HepG2 (cell line): Measurements from ENCODE around the gene PRR29. TPM values are rescaled to one million over a fixed set of nuclear protein-coding genes. Genes with fewer than 3 reads are reported as not detected.

Experiments used
- BCL6 ChIP-seq: IDR thresholded peaks from 2 replicates; pipeline ENCODE4 v1.6.1; 2016; ENCODE audit warnings: missing genetic modification reagents, missing compliant biosample characterization
- DNMT3B ChIP-seq: conservative IDR thresholded peaks from 2 replicates; pipeline ENCODE4 v1.6.1; 2016; ENCODE audit warnings: missing biosample characterization, control low read depth
- EEA1 ChIP-seq: sonication (generic); formaldehyde crosslinking; IDR thresholded peaks from 2 replicates; pipeline ENCODE4 v1.5.1; 2020; ENCODE audit warnings: mild to moderate bottlenecking, missing genetic modification reagents, borderline replicate concordance
- FOSL2 ChIP-seq: sonication (generic); formaldehyde crosslinking; IDR thresholded peaks from 2 replicates; pipeline ENCODE4 v1.4.0; 2020; ENCODE audit warnings: missing genetic modification reagents
- FOXA3 ChIP-seq: IDR thresholded peaks from 2 replicates; pipeline ENCODE4 v1.6.1; 2016; ENCODE audit warnings: missing genetic modification reagents, missing compliant biosample characterization
- KDM1A ChIP-seq: IDR thresholded peaks from 2 replicates; pipeline ENCODE4 v1.6.1; 2016; ENCODE audit warnings: missing compliant biosample characterization
- NR2F6 ChIP-seq, 2 experiments: IDR thresholded peaks; 2 replicates each; pipeline ENCODE4 v1.6.1; 2016; ENCODE audit warnings: antibody characterized with exemption in 1 of 2, mild to moderate bottlenecking in 1 of 2
- RAD21 ChIP-seq: fragments of 450-650 bp; formaldehyde crosslinking; IDR thresholded peaks from 2 replicates; pipeline ENCODE4 v1.5.0; 2020; ENCODE audit warnings: mild to moderate bottlenecking
- RARA ChIP-seq: IDR thresholded peaks from 2 replicates; pipeline ENCODE4 v1.6.1; 2016; ENCODE audit warnings: missing genetic modification reagents, missing compliant biosample characterization
- RCOR2 ChIP-seq: IDR thresholded peaks from 2 replicates; pipeline ENCODE4 v1.6.1; 2016; ENCODE audit warnings: missing biosample characterization, missing genetic modification reagents
- SALL1 ChIP-seq: sonication (generic); formaldehyde crosslinking; IDR thresholded peaks from 2 replicates; pipeline ENCODE4 v1.8.0; 2022; ENCODE audit warnings: mild to moderate bottlenecking, missing genetic modification reagents
- SAP130 ChIP-seq: IDR thresholded peaks from 2 replicates; pipeline ENCODE4 v1.6.1; 2016; ENCODE audit warnings: low read depth
- SETDB1 ChIP-seq: sonication (generic); formaldehyde crosslinking; IDR thresholded peaks from 2 replicates; pipeline ENCODE4 v1.5.1; 2020; ENCODE audit warnings: missing genetic modification reagents, mild to moderate bottlenecking, borderline replicate concordance
- SOX5 ChIP-seq: IDR thresholded peaks from 2 replicates; pipeline ENCODE4 v1.6.1; 2016; ENCODE audit warnings: borderline replicate concordance
- SP2 ChIP-seq: sonication (generic); formaldehyde crosslinking; IDR thresholded peaks from 2 replicates; pipeline ENCODE4 v1.5.1; 2020; ENCODE audit warnings: mild to moderate bottlenecking, missing genetic modification reagents
- XRCC5 ChIP-seq: fragments of 200-400 bp; formaldehyde crosslinking; optimal IDR thresholded peaks from 2 replicates; pipeline ENCODE3; 2017; ENCODE audit warnings: mild to moderate bottlenecking, low read length
- ZNF121 ChIP-seq: sonication (generic); formaldehyde crosslinking; IDR thresholded peaks from 2 replicates; pipeline ENCODE4 v1.5.0; 2020; ENCODE audit warnings: mild to moderate bottlenecking, missing genetic modification reagents
- ZNF446 ChIP-seq: sonication (generic); formaldehyde crosslinking; IDR thresholded peaks from 2 replicates; pipeline ENCODE4 v1.5.0; 2020; ENCODE audit warnings: mild to moderate bottlenecking, missing genetic modification reagents
- ZNF607 ChIP-seq: sonication (generic); formaldehyde crosslinking; IDR thresholded peaks from 2 replicates; pipeline ENCODE4 v1.5.1; 2020; ENCODE audit warnings: missing genetic modification reagents, mild to moderate bottlenecking, borderline replicate concordance
- ZNF878 ChIP-seq: sonication (generic); formaldehyde crosslinking; IDR thresholded peaks from 2 replicates; pipeline ENCODE4 v1.8.1; 2023; ENCODE audit warnings: mild to moderate bottlenecking, missing genetic modification reagents, moderate library complexity
- polyA plus RNA-seq, 8 experiments: library from polyadenylated mRNA; depleted of rRNA in 3 of 8; stranded (reverse) in 7 of 8; unstranded in 1 of 8; fragments of >200 nt; fragmentation: Illumina TruSeq in 4 of 8; extraction: Trizol in 4 of 8; gene quantifications; 2 replicates each; pipeline versions ENCODE4 v1.2.1 to v1.2.3, GENCODE V29; 2011 to 2016; ENCODE audit warnings: low read depth in 4 of 8, missing spikeins in 1 of 8, mixed read lengths in 1 of 8; ENCODE audit not compliant: insufficient read depth in 1 of 8
- total RNA-seq, 5 experiments: library from RNA; depleted of rRNA; stranded (reverse); fragments of >200 nt; fragmentation: Illumina TruSeq; extraction: Trizol; gene quantifications; 2 replicates each; pipeline ENCODE4 v1.2.3, GENCODE V29; 2016; ENCODE audit warnings: low read depth in 1 of 5
- TF ChIP-seq, protein P1 (sequence below): sonication (generic); formaldehyde crosslinking; IDR thresholded peaks from 2 replicates; pipeline ENCODE4 v1.4.0; 2020; ENCODE audit warnings: mild to moderate bottlenecking, missing genetic modification reagents
- TF ChIP-seq, protein P2 (sequence below): IDR thresholded peaks from 2 replicates; pipeline ENCODE4 v1.6.1; 2018; ENCODE audit warnings: missing genetic modification reagents
- TF ChIP-seq, protein P3 (sequence below): IDR thresholded peaks from 2 replicates; pipeline ENCODE4 v1.6.1; 2016; ENCODE audit warnings: mild to moderate bottlenecking
- TF ChIP-seq, protein P4 (sequence below): sonication (generic); formaldehyde crosslinking; conservative IDR thresholded peaks from 2 replicates; pipeline ENCODE4 v1.4.0; 2020; ENCODE audit warnings: mild to moderate bottlenecking, missing genetic modification reagents, moderate library complexity

The PRR29 gene
- total and polyA plus RNA-seq, 2 of the 13 experiments (the other 11 are each of a cell fraction or from before 2014, with no cell fraction given) = 0.07 to 0.20 TPM

DNA sequence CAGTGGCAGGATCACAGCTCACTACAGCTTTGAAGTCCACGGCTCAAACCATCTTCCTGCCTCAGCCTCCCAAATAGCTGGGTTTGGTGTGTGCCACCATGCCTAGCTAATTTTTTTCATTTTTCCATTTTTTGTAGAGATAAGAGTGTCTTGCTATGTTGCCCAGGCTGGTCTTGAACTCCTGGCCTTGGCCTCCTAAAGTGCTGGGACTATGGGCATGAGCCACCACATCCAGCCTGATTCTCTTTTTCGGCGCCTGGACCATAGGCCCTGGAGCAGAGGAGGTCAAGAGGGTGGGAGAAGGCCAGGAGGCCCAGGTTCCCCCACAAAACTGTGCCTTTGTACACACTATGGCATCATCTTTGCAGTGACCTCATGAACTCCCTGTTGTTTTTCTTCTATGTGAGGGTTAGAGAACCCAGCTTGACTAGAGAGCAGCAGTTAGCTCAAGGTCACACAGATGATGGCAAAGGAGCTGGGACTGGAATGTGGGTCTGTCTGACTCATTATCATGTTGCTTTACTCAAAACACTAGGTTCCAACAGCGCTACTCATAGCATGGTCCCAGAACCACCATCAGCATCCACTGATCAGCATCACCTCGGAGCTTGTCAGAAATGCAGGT is 41.7 kb upstream of the PRR29 start (continued):
- TF ChIP-seq, protein P1, sequence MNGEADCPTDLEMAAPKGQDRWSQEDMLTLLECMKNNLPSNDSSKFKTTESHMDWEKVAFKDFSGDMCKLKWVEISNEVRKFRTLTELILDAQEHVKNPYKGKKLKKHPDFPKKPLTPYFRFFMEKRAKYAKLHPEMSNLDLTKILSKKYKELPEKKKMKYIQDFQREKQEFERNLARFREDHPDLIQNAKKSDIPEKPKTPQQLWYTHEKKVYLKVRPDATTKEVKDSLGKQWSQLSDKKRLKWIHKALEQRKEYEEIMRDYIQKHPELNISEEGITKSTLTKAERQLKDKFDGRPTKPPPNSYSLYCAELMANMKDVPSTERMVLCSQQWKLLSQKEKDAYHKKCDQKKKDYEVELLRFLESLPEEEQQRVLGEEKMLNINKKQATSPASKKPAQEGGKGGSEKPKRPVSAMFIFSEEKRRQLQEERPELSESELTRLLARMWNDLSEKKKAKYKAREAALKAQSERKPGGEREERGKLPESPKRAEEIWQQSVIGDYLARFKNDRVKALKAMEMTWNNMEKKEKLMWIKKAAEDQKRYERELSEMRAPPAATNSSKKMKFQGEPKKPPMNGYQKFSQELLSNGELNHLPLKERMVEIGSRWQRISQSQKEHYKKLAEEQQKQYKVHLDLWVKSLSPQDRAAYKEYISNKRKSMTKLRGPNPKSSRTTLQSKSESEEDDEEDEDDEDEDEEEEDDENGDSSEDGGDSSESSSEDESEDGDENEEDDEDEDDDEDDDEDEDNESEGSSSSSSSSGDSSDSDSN (CRISPR knock-in tag) = 0 out of 2 replicates have a peak, but pooled peaks have one; percentile 28
- no peak for TF ChIP-seq ZNF446
- peak; percentile 35 for TF ChIP-seq XRCC5
- peak; percentile 90; the same call in 1 of the 2 replicates for TF ChIP-seq DNMT3B (CRISPR knock-in tag)
- no peak for TF ChIP-seq EEA1
- TF ChIP-seq SAP130 (CRISPR knock-in tag) = peak; percentile 58
- TF ChIP-seq BCL6 (CRISPR knock-in tag) = peak; percentile 85
- TF ChIP-seq, protein P2, sequence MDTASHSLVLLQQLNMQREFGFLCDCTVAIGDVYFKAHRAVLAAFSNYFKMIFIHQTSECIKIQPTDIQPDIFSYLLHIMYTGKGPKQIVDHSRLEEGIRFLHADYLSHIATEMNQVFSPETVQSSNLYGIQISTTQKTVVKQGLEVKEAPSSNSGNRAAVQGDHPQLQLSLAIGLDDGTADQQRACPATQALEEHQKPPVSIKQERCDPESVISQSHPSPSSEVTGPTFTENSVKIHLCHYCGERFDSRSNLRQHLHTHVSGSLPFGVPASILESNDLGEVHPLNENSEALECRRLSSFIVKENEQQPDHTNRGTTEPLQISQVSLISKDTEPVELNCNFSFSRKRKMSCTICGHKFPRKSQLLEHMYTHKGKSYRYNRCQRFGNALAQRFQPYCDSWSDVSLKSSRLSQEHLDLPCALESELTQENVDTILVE = 0 out of 2 replicates have a peak, but pooled peaks have one; percentile 52
- TF ChIP-seq, protein P3, sequence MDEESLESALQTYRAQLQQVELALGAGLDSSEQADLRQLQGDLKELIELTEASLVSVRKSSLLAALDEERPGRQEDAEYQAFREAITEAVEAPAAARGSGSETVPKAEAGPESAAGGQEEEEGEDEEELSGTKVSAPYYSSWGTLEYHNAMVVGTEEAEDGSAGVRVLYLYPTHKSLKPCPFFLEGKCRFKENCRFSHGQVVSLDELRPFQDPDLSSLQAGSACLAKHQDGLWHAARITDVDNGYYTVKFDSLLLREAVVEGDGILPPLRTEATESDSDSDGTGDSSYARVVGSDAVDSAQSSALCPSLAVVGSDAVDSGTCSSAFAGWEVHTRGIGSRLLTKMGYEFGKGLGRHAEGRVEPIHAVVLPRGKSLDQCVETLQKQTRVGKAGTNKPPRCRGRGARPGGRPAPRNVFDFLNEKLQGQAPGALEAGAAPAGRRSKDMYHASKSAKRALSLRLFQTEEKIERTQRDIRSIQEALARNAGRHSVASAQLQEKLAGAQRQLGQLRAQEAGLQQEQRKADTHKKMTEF = peak; percentile 56; the same call in 1 of the 2 replicates
- peak; percentile 63; the same call in 1 of the 2 replicates for TF ChIP-seq RCOR2 (CRISPR knock-in tag)
- no peak for TF ChIP-seq ZNF607 (CRISPR knock-in tag)
- TF ChIP-seq SETDB1 (CRISPR knock-in tag) = no peak
- no peak for TF ChIP-seq RAD21 (CRISPR knock-in tag)
- TF ChIP-seq KDM1A (CRISPR knock-in tag) = peak; percentile 71; the same call in 1 of the 2 replicates
- TF ChIP-seq FOXA3 = peak; percentile 78
- peak; percentile 70; the same call in 1 of the 2 replicates for TF ChIP-seq SOX5 (CRISPR knock-in tag)
- TF ChIP-seq, protein P4, sequence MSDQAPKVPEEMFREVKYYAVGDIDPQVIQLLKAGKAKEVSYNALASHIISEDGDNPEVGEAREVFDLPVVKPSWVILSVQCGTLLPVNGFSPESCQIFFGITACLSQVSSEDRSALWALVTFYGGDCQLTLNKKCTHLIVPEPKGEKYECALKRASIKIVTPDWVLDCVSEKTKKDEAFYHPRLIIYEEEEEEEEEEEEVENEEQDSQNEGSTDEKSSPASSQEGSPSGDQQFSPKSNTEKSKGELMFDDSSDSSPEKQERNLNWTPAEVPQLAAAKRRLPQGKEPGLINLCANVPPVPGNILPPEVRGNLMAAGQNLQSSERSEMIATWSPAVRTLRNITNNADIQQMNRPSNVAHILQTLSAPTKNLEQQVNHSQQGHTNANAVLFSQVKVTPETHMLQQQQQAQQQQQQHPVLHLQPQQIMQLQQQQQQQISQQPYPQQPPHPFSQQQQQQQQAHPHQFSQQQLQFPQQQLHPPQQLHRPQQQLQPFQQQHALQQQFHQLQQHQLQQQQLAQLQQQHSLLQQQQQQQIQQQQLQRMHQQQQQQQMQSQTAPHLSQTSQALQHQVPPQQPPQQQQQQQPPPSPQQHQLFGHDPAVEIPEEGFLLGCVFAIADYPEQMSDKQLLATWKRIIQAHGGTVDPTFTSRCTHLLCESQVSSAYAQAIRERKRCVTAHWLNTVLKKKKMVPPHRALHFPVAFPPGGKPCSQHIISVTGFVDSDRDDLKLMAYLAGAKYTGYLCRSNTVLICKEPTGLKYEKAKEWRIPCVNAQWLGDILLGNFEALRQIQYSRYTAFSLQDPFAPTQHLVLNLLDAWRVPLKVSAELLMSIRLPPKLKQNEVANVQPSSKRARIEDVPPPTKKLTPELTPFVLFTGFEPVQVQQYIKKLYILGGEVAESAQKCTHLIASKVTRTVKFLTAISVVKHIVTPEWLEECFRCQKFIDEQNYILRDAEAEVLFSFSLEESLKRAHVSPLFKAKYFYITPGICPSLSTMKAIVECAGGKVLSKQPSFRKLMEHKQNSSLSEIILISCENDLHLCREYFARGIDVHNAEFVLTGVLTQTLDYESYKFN (CRISPR knock-in tag) = peak; percentile 50; the same call in 1 of the 2 replicates
- peak; percentile 86 for TF ChIP-seq ZNF121
- TF ChIP-seq RARA (CRISPR knock-in tag) = peak; percentile 97
- peak; percentile 51; the same call in 1 of the 2 replicates for TF ChIP-seq SALL1 (CRISPR knock-in tag)
- peak; percentile 73; the same call in 1 of the 2 replicates for TF ChIP-seq NR2F6 (IDR thresholded peaks at IDR 0.05)
- TF ChIP-seq NR2F6 (CRISPR knock-in tag; IDR thresholded peaks at IDR 0.05) = peak; percentile 79
- TF ChIP-seq SP2 (CRISPR knock-in tag) = no peak
- peak; percentile 57; the same call in 1 of the 2 replicates for TF ChIP-seq ZNF878 (CRISPR knock-in tag)
- TF ChIP-seq FOSL2 (CRISPR knock-in tag) = peak; percentile 89
